ENCODE measurements around the gene PALLD. TPM values are rescaled to one million over a fixed set of nuclear protein-coding genes. Genes with fewer than 3 reads are reported as not detected.

PALLD gene
- total and polyA plus RNA-seq, 2 of the 13 experiments (the other 11 are each of a cell fraction or from before 2014, with no cell fraction given), result 0.50 to 1.5 TPM

DNA sequence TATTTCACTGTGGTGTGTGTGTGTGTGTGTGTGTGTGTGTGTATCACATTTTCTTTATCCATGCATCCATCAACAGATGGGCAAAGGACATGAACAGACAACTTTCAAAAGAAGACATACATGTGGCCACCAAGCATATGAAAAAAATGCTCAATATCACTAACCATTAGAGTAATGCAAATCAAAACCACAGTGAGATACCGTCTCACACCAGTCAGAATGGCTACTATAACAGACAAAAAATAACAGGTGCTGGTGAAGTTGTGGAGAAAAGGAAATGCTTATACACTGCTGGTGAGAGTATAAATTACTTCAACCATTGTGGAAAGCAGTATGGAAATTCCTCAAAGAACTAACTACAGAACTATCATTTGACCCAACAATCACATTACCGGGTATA is 83.4 kb downstream of the PALLD start (continued):
- TF ChIP-seq, protein P1, sequence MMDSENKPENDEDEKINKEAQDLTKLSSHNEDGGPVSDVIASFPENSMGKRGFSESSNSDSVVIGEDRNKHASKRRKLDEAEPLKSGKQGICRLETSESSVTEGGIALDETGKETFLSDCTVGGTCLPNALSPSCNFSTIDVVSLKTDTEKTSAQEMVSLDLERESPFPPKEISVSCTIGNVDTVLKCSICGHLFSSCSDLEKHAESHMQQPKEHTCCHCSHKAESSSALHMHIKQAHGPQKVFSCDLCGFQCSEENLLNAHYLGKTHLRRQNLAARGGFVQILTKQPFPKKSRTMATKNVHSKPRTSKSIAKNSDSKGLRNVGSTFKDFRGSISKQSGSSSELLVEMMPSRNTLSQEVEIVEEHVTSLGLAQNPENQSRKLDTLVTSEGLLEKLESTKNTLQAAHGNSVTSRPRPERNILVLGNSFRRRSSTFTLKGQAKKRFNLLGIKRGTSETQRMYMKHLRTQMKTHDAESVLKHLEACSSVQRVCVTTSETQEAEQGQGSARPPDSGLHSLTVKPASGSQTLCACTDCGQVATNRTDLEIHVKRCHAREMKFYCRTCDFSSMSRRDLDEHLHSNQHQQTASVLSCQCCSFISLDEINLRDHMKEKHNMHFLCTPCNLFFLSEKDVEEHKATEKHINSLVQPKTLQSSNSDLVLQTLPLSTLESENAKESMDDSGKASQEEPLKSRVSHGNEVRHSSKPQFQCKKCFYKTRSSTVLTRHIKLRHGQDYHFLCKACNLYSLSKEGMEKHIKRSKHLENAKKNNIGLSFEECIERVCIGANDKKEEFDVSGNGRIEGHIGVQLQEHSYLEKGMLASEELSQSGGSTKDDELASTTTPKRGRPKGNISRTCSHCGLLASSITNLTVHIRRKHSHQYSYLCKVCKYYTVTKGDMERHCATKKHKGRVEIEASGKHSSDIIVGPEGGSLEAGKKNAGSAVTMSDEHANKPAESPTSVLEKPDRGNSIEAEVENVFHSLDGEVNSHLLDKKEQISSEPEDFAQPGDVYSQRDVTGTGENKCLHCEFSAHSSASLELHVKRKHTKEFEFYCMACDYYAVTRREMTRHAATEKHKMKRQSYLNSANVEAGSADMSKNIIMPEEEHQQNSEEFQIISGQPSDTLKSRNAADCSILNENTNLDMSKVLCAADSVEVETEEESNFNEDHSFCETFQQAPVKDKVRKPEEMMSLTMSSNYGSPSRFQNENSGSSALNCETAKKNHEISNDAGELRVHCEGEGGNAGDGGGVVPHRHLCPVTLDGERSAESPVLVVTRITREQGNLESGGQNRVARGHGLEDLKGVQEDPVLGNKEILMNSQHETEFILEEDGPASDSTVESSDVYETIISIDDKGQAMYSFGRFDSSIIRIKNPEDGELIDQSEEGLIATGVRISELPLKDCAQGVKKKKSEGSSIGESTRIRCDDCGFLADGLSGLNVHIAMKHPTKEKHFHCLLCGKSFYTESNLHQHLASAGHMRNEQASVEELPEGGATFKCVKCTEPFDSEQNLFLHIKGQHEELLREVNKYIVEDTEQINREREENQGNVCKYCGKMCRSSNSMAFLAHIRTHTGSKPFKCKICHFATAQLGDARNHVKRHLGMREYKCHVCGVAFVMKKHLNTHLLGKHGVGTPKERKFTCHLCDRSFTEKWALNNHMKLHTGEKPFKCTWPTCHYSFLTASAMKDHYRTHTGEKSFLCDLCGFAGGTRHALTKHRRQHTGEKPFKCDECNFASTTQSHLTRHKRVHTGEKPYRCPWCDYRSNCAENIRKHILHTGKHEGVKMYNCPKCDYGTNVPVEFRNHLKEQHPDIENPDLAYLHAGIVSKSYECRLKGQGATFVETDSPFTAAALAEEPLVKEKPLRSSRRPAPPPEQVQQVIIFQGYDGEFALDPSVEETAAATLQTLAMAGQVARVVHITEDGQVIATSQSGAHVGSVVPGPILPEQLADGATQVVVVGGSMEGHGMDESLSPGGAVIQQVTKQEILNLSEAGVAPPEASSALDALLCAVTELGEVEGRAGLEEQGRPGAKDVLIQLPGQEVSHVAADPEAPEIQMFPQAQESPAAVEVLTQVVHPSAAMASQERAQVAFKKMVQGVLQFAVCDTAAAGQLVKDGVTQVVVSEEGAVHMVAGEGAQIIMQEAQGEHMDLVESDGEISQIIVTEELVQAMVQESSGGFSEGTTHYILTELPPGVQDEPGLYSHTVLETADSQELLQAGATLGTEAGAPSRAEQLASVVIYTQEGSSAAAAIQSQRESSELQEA (CRISPR knock-in tag; IDR thresholded peaks at IDR 0.05; ENCODE audit: not compliant biosample characterization), result no peak
- TF ChIP-seq ZNF446 (CRISPR knock-in tag; IDR thresholded peaks at IDR 0.05) (no peak), ZNF557 (CRISPR knock-in tag; IDR thresholded peaks at IDR 0.05) (no peak)
- TF ChIP-seq, protein P2, sequence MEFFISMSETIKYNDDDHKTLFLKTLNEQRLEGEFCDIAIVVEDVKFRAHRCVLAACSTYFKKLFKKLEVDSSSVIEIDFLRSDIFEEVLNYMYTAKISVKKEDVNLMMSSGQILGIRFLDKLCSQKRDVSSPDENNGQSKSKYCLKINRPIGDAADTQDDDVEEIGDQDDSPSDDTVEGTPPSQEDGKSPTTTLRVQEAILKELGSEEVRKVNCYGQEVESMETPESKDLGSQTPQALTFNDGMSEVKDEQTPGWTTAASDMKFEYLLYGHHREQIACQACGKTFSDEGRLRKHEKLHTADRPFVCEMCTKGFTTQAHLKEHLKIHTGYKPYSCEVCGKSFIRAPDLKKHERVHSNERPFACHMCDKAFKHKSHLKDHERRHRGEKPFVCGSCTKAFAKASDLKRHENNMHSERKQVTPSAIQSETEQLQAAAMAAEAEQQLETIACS (CRISPR knock-in tag; IDR thresholded peaks at IDR 0.05), result no peak
